ENCODE measurements around the gene SSRP1.

Gene SSRP1

DNA sequence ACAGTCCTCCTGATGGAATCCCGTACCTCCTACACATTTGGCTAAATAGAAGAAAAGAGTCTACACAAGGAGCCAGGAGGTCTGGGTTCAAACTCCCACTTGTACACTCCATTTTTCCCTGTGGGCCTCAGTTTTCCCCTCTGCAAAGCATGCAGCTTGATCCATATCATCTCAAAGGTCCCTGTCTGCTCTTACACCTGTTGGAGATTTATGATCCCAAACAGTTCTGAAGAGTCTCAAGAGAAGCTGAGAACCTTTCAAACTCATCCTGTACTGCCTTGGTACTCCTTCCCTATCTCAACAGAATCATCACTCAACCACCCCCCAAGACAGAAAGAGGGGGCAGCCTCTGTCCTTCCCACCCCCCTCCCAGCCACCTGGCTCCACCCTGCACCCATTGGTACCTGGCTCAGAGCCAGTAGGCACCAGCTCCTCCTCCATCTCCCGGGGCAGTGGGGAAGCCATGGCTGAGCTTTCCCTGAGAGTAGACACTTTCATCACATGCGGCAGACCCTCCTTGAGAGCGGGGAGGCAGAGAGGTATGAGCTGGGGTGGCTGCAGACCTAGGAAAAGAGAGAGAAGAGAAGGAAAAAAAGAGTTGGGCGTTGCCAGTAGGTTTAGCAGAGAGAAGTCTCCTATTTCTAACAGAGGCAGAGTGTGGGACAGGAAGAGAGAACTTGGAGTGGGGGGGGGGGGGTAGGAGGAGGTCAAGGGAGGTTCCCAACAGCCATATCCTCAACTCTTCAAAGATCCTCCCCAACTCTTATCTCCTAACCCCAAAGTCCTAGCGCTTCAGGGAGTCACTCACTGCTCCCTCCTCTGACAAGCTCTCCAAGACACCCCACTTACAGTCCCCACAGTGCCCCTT lies 14.1 kb downstream of the SSRP1 start:
- in situ Hi-C loops (cut with HindIII; ENCODE audit: low sequenced_read_pairs): no loop called here
- no peak for DNase-seq (ENCODE audit: low read depth, low spot score)
- TF ChIP-seq, protein P1, sequence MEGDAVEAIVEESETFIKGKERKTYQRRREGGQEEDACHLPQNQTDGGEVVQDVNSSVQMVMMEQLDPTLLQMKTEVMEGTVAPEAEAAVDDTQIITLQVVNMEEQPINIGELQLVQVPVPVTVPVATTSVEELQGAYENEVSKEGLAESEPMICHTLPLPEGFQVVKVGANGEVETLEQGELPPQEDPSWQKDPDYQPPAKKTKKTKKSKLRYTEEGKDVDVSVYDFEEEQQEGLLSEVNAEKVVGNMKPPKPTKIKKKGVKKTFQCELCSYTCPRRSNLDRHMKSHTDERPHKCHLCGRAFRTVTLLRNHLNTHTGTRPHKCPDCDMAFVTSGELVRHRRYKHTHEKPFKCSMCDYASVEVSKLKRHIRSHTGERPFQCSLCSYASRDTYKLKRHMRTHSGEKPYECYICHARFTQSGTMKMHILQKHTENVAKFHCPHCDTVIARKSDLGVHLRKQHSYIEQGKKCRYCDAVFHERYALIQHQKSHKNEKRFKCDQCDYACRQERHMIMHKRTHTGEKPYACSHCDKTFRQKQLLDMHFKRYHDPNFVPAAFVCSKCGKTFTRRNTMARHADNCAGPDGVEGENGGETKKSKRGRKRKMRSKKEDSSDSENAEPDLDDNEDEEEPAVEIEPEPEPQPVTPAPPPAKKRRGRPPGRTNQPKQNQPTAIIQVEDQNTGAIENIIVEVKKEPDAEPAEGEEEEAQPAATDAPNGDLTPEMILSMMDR (IDR thresholded peaks at IDR 0.05; ENCODE audit: low read depth, low read length): no peak
- H3K4me3 ChIP-seq (ENCODE audit: low read depth, low read length): peak overlapping the region; percentile 84

DNA sequence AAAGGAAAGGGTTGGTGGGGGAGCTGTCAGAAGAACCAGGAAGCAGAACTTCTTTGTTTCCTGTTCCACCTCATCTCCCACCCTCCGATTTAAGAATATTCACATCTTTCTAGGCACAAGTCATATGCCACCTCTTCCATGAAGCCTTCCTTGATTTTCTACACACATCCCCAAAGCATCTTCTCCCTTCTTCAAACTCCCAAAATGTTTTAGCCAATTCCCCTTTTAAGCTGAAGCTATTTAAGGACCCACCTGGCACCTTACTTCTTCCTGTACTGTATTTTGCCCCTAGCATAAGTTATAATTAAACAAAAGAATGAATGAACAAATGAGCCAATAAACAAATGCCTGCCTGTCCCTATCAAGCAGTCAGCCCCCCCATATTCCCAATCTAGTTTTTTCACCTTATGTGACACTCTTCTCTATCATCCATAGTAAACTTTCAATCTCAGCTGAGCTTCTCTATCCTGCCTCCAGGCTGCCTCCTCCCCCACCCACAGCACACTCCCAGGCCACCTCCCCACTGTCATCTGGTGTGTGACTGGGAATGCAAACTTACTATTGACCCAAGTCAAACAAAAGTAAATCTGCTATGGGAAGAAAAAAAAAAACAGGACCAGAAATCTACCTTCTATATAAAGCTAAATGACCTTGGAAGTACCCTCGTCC lies 14.8 kb downstream of the SSRP1 start:
- in situ Hi-C loops (cut with HindIII; ENCODE audit: low sequenced_read_pairs): no loop called here
- DNase-seq (ENCODE audit: low read depth, low spot score): no peak
- TF ChIP-seq, protein P1 (IDR thresholded peaks at IDR 0.05; ENCODE audit: low read depth, low read length): no peak
- H3K4me3 ChIP-seq (ENCODE audit: low read depth, low read length): no peak overlapping the region

DNA sequence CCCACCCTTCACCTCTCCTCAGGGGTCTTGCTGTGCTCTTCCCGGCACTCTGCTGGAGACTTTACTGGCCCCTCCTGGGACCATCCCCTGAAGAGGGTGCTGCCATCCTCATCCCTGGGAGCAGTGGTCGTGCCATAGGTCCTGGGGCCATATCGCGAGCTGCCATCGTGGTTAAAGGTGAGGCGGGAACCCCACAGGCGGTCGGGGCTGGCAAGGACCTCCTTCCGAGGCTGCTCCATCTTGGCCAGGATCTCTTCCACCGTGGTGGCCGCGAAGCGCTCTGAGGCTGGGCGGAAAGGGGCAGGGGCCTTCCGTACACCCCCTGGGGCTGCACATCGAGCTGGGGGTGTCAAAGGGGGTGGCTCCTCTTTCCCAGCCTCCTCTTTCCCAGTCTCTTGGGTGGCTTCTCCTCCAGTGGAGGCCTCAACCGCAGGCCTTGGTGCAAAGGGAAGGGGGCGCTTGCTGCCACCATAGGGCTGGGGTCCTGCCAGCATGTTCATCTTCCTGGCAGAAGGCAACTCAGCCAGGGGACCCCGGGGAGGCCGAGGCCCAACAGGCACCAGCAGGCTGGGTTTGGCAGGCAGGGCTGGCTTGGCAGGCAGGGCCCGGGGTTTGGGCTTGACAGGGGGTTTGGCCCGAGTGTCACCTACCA lies 15.5 kb downstream of the SSRP1 start:
- DNase-seq (ENCODE audit: low read depth, low spot score): no peak
- H3K4me3 ChIP-seq (ENCODE audit: low read depth, low read length): no peak overlapping the region
- TF ChIP-seq, protein P1 (IDR thresholded peaks at IDR 0.05; ENCODE audit: low read depth, low read length): no peak
- in situ Hi-C loops (cut with HindIII; ENCODE audit: low sequenced_read_pairs): no loop called here

DNA sequence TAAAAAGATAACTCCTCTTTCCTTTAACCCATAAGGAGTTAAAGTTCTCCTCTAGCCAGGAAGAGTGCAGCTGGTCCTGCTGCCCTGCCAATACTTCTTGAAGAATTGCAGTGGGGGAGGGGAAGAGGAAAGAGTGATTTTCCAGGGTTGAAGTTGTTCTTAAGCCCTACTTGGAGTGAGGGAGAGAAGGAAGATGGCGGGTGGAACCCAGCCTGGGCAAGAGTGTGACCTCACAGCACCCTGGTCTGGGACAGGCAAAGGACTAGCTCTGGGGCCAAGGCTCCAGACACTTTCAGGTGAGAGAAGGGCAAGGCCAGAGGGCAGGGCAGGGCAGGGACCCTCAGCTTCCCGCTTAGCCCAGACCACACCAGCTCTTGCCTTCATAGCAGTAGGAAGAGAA lies 17.5 kb downstream of the SSRP1 start:
- in situ Hi-C loops (cut with HindIII; ENCODE audit: low sequenced_read_pairs): no loop called here
- TF ChIP-seq, protein P1 (IDR thresholded peaks at IDR 0.05; ENCODE audit: low read depth, low read length): no peak
- no peak overlapping the region for H3K4me3 ChIP-seq (ENCODE audit: low read depth, low read length)
- DNase-seq (ENCODE audit: low read depth, low spot score): no peak

DNA sequence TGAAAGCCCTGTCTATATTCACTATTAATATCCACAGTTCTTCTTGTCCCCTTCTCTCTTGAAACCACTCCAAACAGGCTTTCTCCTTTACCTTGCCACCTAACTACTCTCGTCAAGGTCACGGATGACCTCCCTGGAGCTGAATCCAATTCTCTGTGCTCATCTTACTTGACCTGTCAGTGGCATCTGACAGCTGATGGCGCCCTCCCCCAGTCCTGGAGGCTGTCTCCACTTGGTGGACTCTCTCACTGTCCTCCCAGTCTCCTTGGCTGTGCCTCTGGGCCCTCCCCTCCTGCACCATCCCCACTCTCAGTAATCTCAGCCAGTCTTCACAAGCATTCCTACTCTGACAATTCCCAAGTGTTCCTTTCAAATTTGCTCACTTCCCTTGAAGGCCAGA lies 19.7 kb downstream of the SSRP1 start:
- H3K4me3 ChIP-seq (ENCODE audit: low read depth, low read length): no peak overlapping the region
- TF ChIP-seq, protein P1 (IDR thresholded peaks at IDR 0.05; ENCODE audit: low read depth, low read length): no peak
- in situ Hi-C loops (cut with HindIII; ENCODE audit: low sequenced_read_pairs): no loop called here
- no peak for DNase-seq (ENCODE audit: low read depth, low spot score)

DNA sequence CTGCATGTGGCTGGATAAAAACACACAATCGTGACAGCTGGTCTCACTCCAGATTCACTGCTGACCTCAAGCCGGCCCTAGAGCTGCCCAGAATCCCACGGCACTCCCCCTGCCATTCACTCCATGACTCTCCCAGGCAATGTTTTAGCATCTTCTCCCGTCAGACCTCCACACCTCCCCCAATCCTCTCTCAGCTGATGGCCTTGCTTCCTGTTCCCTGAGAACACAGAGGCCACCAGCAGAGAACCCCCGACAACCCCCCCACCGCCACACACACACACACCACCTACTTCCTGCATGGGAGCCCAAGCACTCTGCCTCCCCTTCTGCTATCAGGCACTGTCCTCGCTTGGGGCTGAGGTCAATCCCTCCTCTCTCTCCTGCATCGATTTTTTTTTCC lies 20.2 kb downstream of the SSRP1 start:
- TF ChIP-seq, protein P1 (IDR thresholded peaks at IDR 0.05; ENCODE audit: low read depth, low read length): no peak
- peak; percentile 61 for DNase-seq (ENCODE audit: low read depth, low spot score)
- no peak overlapping the region for H3K4me3 ChIP-seq (ENCODE audit: low read depth, low read length)
- in situ Hi-C loops (cut with HindIII; ENCODE audit: low sequenced_read_pairs): no loop called here
